NCI-H1694 (cell line): ENCODE measurements around the gene BTRC.
"Not testable (repeated sequence)": the region's sequence is repeated elsewhere in the genome, so short reads cannot be mapped to it uniquely, and the experiment has no call there.

ENCODE experiments used
- DNase-seq: peaks from one replicate; lab custom pipeline; 2025; lab: John Stamatoyannopoulos, UW

Gene BTRC

DNA sequence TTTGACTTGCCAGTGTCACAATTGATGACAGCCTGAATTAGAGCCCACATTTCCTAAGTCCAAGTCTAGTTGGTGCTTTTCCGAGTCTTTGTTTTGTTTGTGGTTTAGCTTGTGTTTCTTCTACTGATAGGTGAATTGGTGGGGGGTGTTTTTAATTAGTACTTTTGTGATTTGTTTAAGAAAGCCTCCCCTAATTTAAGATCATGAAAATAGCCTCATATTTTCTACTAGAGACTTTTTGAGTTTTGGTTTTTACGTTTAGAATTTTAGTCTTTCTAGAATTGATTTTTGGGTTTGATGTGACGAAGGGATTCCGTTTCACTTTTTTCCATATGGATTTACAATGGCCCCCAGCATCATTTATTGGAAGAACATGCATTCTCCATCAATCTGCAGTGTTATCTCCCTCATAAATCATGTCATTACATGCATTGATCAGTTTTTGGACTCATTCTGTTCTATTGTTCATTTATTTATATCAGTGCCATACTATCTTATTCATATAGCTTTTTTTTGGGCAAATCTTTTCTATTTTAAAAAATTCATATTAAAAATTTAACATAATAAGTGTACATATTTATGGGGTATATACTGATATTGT lies 32.8 kb downstream of the BTRC start:
- no peak for DNase-seq

DNA sequence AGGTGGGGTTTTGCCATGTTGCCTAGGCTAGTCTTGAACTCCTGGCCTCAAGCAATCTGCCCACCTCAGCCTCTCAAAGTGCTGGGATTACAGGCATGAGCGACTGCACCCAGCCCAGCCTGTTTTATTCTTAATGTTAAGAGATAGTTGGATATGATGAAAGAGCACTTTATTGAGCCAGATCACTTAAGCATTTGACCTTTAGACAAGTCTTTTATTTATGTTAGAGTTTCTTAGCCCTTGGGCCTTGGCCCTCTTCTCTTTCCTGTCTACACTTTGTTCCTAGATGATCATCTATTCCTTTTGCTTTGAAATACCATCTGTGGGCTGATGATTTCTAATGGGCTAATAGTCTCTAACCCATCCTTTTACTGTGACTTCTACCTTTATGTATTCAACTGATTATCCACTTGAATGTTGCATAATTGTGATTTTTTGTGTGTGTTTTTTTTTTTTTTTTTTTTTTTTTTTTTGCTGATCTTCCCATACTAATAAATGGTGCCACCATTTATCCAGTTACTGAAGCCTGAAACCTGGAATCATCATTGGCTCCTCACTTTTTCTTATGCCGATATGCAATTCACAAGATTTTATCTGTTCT lies 34.8 kb downstream of the BTRC start:
- DNase-seq: no peak

DNA sequence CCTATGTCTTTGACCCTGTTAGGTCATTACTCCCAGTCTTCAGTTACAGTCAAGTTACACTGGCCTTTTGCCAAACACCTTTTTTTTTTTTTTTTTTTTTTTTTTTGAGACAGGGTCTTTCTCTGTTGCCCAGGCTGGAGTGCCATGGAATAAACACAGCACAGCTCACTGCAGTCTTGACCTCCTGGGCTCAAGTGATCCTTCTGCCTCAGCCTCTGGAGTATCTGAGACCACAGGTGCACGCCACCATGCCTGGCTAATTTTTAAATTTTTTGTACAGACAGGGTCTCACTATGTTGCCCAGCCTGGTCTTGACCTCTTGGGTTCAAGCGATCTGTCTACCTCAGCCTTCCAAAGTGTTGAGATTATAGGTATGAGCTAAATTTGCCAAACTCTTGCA lies 35.6 kb downstream of the BTRC start:
- DNase-seq: not testable (repeated sequence)

DNA sequence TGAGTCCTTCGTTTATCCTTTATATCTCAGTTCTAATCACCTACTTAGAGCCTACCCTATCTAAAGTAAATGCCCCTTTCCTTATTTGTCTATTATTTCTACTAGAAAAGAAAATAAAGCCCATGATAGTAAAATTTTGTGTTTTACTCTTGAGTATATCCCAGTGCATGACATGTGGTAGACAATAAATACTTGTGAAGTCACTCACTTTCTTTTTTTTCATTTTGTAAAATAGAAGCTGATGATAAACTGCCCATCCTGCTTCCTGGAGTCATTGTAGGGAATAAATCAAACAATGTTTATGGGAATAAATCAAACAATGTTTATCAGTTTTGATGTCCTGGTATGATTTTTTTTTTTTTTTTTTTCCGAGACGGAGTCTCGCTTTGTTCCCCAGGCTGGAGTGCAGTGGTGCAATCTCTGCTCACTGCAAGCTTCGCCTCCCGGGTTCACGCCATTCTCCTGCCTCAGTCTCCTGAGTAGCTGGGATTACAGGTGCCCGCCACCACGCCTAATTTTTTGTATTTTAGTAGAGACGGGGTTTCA lies 36.1 kb downstream of the BTRC start:
- no peak for DNase-seq

DNA sequence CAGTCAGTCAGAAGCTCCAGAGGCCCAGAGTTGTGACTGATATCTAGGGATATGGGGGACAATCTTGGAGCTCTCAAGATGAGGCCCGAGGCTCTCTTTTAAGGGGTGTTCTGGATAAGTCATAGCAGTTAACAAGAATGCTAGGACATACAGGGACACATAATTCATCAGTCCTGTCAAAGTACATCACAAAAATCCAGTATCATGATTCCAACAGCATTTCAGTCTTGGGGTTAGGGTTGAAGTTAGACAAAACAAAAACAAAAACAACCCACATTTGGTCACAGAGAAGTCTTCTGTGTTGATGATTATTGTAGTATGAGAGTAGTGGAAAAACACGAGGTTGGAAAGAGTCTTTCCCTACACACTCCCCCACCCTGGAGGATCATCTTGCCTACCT lies 39.4 kb downstream of the BTRC start:
- no peak for DNase-seq

DNA sequence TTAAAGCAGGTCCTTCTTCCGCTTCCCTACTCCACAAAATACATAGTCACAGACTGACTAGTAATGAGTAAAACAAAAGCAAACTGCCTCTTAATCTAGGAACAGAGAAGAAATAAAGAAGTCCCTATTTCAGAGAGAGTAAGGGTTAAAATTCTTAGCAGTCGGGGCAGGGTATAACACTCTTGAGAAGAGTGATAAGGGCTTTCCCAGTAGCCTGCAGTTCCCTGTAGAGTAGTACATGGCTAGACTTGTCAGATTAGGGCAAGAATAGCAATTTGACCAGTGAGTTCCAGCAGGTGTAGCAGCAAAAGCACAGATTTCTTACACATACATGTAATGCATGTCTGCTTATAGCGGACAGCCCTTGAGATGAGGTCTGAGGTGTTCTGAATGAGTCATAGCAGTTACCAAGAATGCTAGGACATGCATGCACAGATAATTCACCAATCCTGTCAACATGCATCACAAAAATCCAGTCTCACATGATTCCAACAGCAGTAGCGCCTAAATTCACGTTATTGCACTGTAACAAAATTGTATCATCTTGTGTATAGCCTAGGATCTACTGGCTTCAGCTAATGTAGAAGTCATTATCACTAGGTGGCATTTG lies 40.7 kb downstream of the BTRC start:
- no peak for DNase-seq

DNA sequence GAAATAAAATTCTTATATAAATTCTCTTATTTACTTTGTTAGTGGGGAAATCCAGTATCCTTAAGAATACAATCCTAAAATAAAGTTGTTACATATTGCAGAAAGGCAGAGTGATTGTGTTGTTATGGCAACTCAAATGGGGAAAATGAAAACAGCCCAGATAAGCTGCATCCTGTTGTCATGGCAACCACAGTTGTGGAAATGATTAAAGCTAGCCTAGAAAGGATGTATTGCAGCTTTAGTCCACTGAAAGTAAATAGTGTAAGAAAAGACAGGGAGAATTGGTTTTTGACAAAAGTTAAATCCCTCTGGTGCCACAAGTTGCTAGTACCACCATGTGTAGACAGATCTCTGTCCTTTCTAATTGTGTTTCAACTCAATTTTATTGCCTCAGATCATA lies 43.2 kb downstream of the BTRC start:
- DNase-seq: peak; percentile 3

DNA sequence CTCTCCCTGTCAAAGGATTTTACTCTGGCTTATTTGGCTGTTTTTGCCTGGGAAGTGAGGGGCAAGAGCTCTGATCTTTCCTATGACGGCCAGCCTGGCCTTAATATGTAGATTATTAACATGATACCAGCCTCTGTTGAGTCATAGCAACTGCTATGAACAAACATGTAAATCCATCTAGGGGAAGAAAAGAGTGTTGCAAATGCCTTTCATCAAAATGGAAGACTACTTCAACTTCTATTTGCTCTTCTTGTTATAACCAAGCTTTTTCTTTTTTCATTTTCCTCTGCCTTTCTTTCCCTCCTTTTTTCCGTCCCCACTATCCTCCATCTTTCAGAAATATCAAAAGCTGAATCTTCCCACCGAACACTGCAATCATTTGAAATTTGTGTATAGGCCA lies 46.6 kb downstream of the BTRC start:
- no peak for DNase-seq

DNA sequence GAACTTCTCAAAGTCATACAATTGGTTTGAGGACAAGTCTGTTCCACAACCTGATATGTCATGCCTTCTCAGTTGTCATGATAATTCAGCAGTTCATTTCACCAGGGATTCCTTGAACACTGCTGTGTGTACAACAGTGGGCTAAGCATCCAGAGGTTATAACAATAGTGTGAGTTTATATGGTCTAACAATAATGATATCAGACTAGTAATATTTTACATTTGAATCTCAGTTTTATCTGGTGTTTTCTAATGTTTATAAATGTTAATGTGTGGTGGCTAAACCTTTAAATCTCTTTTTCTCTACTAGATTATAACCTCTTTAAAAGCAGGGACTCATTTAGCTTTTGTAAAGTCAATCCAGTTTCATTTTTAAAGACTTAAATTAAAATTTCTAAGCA lies 48.7 kb downstream of the BTRC start:
- no peak for DNase-seq

DNA sequence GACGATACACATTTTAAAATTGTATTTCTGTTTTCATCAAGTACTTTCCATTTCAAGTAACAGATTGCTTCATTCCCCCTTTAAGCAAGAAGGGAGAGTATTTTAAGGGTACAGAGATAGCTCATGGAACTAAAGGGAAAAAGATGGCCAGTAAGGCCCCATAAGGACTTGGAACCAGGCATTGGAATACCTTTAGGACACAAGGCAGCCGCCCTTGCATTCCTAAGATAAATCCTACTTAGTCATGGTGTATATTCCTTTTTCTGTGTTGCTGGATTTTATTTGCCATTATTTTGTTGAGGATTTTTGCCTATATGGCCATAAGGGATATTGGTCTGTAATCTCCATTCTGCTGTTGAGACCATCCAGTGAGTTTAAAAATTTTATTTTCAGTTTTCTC lies 49.2 kb downstream of the BTRC start:
- no peak for DNase-seq

DNA sequence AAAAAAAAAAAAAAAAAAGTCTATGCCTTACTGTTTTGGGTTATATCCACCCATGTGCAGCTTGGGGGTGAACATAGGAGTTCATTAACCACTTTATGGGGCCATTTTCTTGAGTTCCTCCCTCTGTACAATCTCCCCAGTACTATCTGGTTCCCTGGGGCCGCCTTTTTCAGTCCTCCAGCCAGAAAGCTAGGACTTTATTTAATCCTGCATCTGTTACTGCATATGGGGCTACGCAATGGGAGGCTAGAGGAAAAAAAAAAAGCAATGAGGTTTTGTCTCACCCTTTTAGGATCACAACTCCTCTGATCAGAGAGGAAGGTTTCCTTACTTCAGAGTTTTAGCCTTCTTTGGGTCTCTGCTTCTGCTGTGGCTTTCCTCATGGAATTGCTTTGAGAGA lies 51.0 kb downstream of the BTRC start:
- DNase-seq: no peak

DNA sequence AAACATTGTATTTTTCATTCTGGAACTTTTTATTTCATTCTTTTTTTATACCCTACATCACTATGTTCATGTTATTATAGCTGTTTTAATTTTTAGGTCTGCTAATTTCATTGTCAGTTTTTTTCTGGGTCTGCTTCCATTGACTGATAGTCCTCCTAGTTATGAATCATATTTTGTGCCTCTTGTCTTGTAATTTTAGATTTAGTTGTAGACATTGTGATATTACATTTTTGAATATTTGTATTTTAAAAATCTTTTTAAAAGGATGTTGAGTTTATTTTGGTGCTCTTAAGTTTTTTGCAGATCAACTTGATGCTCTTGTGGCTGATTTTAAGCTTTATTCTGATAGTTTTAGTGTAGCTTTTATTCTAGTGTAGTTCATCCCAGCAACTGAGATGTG lies 57.6 kb downstream of the BTRC start:
- DNase-seq: no peak

DNA sequence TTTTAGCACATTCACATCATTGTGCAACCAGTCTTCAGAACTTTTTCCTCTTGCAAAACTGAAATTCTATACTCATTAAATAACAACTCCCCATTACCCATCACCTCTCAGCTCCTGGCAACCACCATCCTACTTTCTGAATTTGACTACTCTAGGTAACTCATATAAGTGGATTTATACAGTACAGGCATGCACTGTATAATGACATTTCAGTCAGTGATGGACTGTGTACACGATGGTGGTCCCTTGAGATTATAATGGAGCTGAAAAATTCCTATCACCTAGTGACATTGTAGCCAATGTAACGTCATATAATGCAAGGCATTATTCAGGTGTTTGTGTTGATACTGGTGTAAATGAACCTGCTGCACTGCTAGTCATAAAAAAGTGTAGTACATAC lies 60.1 kb downstream of the BTRC start:
- DNase-seq: no peak

DNA sequence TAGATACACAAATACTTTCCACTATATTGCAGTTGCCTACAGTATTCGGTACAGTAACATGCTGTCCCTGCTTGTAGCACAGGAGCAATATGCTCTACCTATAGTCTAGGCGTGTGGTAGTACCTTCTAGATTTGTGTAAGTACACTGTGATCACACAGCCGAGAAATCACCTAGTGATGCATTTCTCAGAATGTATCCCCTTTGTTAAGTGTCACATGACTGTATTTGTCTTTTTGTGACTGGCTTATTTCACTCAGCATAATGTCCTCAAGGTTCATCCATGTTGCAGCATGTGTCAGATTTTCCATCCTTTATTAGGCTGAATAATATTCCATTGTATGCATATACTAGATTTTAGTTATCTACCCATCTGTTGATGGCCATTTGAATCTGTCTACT lies 61.9 kb downstream of the BTRC start:
- DNase-seq: no peak

DNA sequence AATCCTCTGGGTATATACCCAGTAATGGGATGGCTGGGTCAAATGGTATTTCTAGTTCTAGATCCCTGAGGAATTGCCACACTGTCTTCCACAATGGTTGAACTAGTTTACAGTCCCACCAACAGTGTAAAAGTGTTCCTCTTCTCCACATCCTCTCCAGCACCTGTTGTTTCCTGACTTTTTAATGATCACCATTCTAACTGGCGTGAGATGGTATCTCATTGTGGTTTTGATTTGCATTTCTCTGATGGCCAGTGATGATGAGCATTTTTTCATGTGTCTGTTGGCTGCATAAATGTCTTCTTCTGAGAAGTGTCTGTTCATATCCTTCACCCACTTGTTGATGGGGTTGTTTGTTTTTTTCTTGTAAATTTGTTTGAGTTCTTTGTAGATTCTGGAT lies 68.0 kb downstream of the BTRC start:
- not testable (repeated sequence) for DNase-seq

DNA sequence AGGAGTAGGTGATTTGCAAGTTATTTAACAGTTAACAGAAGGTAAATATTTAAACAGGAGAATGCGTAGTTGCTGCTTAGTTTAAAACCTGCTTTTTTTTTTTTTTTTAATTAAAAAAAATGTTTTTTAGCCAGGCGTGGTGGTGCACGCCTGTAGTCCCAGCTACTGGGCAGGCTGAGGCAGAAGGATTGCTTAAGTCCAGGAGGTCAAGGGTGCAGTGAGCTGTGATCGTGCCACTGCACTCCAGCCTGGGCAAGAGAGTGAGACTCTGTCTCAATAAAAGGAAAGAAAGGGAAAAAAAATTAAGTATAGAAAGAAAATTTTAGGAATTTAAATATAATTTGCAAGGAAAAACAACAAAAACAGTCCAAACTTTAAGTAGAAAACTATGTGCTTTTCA lies 71.6 kb downstream of the BTRC start:
- no peak for DNase-seq

DNA sequence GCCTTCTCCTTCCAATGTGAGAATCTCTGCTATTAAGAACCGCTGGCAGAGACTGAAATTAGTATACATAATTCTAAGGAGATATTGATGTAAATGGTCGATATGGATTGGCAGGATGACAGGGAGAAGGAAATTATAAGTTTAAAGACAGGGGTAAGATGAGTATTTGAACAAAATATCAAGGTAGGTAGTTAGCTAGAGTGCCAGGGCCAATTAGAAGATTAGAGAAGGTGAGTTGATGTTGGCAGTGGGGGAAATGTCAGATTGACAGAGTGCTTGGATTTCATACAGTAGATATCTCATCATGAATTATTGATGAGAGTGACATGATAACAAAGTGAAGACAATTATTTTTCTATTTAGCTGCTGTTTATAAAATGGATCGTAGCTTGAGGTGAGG lies 74.1 kb downstream of the BTRC start:
- DNase-seq: no peak

DNA sequence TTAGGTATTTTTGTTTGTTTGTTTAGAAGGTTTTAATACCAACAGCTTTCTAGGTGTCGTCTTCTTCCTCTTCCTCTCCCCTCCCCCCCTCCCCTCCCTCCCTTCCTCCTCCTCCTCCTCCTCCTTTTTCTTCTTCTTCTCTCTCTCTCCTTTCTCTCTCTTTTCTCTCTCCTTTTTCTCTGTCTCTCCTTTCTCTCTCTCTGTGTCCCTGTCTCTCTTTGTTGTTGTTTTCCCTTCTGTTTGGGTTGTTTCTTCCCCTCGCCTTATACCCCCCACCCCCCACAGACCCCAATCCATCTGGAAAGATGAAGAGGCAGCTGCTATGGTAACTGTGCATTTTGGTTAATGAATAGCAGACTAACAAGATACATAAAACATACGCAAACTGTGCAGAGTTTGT lies 75.5 kb downstream of the BTRC start:
- DNase-seq: no peak

DNA sequence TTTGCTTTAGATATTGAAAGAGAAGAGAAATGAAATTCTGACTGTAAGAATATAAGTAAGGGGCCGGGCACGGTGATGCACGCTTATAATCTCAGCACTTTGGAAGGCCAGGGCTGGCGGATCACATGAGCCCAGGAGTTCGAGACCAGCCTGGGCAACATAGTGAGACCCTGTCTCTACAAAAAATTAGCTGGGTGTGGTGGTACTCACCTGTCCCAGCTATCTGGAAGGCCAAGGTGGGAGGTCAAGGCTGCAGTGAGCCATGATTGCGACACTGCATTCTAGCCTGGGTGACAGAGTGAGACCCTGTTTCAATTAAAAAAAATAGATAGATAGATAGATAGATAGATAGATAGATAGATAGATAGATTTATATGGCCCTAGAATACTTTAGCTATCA lies 82.3 kb downstream of the BTRC start:
- no peak for DNase-seq

DNA sequence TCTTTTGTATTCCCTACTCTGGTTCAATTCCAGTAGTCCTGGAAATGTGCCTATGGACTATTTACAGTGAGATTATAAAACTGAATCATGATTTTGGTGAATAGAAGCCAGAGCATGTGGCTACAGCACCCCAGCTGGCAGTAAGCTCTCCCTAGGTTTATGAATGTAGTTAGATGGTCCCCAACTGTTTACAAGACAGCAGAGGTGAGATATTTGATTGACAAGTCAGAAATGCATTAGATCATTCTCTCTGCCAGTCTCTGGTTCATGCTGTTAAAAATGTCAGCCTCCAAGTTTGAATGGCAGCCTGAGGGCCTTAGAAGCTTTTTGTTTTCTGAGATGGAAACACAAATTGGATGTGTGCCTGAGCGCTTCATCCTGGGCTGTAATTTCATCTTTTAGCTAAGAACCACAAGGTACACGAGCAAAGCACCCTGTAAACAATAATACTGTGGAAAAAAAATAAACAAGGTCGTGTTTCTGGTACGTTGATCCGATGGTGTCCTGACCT lies 85.0 kb downstream of the BTRC start:
- DNase-seq: peak; percentile 8

DNA sequence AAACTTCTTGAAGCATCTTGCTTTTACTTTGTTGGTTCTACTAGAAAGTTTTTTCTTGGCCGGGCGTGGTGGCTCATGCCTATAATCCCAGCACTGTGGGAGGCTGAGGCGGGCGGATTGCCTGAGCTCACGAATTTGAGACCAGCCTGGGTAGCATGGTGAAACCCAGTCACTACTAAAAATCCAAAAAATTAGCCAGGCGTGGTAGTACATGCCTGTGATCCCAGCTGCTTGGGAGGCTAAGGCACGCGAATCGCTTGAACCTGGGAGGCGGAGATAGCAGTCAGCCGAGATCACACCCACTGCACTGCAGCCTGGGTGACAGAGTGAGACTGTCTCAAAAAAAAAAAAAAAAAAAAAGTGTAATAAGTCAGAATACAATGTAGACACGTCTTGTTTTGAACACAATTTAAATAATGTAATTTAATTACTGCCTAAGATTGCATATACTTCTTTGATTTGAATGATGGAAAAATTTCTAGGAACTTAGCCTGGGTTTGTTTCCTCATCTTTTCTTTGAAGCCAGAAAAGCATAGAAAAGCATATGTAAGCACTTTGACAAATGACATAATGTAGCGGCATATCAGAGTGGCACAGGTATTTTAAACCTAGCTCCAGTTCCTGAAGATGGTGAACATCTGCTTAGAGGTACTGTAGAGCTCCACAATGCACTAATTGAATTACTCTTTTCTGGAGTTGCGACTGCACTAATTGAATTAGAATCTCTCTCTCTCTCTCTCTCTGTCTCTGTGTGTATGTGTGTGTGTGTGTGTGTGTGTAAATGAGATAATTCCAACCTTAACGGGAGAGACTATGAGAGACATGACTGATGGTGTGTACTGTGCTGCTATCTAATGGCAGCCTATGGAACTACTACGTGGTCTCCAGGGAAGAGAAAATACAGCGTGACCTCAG lies 87.8 kb downstream of the BTRC start:
- DNase-seq: peak; percentile 73

DNA sequence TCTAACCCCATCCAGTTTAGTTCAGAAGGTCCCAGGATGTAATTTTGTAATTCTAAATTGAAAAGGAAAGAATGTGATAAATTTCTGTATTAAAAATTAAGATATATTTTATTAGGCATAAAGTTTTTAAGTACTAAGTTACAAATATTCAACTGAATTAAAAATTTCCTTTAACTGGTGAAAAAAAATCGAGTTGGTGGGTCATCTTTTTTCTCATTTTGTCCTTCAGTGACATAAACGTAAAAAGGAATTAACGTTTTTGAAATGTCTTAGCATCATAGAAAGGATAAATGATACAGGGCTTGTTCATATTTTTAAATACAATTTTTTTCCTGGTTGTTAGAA lies 88.5 kb downstream of the BTRC start:
- no peak for DNase-seq
